C4-2B (cell line): ENCODE results near the gene COA5.

Experiments
- H3K27ac ChIP-seq: fragments of 450-650 bp; 2 replicates; pipeline ENCODE4 v1.5.1; 2017
- ZFX ChIP-seq: fragments of 450-650 bp; IDR thresholded peaks from 2 replicates; pipeline ENCODE4 v1.6.1; 2017
- TF ChIP-seq, protein P1 (sequence below): fragments of 450-650 bp; conservative IDR thresholded peaks from 2 replicates; pipeline ENCODE4 v1.5.1; 2017; ENCODE audit warnings: mild to moderate bottlenecking

COA5 gene

DNA sequence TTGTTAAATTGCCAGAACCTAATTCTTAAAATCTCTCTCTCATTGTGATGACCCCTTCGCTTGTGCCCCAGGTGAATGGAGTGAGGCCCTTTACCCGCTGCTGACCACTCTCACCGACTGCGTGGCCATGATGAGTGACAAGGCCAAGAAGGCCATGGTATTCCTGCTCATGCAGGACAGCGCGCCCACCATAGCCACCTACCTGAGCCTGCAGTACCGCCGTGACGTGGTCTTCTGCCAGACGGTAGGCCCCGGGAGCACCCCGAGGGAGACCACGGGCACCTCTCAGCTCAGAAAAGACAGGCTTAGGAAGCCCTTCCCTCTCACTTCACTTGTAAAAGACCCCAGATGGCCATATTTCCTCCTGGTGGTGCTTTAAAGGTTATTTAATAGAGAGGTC is 44.9 kb downstream of the COA5 start:
- no peak for TF ChIP-seq ZFX
- TF ChIP-seq, protein P1, sequence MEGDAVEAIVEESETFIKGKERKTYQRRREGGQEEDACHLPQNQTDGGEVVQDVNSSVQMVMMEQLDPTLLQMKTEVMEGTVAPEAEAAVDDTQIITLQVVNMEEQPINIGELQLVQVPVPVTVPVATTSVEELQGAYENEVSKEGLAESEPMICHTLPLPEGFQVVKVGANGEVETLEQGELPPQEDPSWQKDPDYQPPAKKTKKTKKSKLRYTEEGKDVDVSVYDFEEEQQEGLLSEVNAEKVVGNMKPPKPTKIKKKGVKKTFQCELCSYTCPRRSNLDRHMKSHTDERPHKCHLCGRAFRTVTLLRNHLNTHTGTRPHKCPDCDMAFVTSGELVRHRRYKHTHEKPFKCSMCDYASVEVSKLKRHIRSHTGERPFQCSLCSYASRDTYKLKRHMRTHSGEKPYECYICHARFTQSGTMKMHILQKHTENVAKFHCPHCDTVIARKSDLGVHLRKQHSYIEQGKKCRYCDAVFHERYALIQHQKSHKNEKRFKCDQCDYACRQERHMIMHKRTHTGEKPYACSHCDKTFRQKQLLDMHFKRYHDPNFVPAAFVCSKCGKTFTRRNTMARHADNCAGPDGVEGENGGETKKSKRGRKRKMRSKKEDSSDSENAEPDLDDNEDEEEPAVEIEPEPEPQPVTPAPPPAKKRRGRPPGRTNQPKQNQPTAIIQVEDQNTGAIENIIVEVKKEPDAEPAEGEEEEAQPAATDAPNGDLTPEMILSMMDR = no peak
- H3K27ac ChIP-seq = no peak overlapping the region

DNA sequence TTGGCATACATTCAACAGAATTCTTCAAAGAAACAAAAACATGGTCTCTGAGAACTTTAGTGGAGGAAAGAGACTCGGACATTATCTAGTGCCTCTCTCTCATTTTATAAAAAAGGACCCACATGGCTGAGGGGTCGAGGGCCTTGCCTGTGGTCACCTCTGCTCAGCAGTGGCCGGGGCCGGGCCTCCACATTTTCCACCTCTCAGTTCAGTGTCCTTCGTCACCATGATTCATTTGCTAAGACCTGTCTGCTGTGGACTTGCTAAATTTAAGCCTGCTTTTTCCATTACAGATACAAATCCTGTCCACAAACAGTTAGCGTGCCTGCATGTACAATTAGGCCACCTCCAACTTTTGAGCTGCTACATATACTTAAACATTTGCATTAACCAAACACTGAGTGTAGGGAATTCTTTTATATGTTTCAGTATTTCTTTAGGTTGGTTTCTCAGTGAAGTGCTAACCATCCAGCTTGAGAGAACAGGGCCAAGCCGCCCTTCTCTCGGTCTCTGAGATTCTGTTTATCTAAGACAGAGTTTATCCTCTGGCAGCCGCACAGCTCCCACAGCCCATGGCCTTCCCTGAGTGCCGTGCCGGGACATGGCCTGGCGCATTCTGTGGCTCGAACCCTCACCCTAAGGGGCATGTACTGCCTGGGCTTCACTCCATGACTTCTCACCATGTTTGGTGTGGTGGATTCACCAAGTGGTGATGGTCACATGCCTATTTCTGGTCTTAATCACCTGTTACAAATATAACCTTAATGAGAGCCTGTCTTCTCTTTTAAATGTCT is 46.2 kb downstream of the COA5 start:
- H3K27ac ChIP-seq = no peak overlapping the region
- TF ChIP-seq ZFX = no peak
- TF ChIP-seq, protein P1 = no peak

DNA sequence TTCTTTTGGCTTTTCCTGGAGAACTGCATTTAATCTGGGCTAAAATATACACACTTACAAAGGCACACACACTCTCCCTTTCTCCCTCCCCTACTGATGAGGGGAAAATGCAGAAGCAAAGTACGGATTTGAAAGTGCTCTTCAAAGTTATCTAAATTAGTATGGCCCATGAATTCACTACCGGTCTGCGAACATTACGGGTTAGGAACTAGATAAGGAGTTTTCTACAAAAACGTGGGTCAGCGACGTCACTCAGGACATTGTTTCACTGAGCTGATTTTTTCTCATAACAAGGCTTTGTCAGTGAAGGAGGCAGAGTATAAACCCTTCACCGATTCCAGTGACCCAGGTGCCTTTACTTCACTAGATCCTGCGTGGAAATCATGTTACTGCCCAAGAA is 47.3 kb downstream of the COA5 start:
- no peak overlapping the region for H3K27ac ChIP-seq
- no peak for TF ChIP-seq ZFX
- TF ChIP-seq, protein P1 = no peak

DNA sequence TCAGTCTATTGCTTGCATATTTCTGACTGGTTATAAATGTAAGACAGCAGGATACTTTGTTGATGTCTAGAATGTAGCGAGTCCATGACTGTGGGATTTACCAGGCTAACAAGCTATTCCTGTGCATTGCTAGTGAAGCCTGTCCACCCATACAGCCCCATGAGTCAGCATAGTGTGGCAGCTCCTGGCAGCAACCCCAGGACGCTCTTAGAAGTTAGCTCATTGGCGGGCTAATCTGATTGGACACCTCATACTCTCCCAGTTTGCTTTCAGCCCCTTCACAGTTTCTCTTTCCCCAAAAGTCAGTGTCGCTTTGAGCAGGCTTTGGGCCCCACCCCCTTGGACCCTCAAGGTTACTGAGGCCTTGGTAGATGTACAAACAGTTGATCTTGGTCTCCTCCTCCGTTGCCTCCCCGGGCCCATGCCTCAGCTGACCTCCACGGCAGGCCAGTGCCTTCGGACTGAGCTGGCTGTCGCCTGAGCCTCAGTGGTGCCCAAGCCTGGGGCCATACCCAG is 48.0 kb downstream of the COA5 start:
- TF ChIP-seq, protein P1 = no peak
- no peak for TF ChIP-seq ZFX
- no peak overlapping the region for H3K27ac ChIP-seq

DNA sequence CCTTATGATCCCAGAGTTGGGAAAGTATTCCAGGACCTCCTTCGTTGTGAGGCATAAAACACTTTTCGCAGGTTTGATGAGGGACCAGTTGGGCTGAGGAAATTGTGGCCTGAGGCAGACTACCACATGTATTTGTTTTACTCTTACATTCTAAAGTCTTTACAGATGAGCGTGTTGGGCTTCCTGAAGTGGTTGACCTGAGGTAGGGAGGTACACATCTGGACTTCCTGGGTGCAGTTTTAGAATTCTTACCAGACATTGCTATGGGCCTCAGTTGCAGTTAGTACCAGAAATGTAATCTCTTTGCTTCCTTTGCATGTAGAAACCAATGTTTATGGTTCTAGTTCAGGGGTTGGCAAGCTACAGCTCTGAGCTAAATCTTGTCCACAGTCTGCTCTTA is 48.7 kb downstream of the COA5 start:
- no peak for TF ChIP-seq ZFX
- TF ChIP-seq, protein P1 = no peak
- no peak overlapping the region for H3K27ac ChIP-seq

DNA sequence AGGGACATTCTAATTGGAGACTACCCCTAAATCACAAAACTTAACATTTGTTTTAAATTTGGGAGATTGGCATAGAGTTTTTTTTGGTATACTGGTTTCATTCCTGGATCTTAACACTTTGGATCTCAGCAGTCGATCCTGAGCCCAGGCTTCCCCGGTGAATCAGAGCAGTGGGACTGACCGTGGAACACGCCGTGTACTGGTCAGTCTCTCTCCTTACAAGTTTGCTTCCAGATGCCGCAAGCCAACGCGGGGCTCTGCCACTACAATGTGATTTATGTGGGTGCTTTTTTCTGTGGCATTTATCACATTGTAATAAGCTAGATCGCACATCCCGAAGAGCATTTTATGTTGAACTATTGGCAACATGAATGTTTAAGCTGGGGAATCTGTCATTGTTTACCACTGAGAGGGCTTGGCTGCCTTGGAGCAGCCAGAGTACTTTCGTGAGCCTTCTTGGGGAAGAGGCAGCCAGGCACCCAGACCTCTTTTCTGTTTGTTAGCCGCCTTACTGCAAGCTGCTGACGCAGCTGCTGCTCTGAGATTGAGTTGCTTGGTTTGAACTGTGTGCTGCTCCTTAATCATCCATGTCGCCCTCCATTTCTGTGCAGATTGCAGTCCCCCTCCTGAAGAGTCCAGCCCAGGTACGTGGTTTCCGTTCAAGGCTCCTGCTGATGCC is 49.3 kb downstream of the COA5 start:
- TF ChIP-seq, protein P1 = no peak
- no peak for TF ChIP-seq ZFX
- no peak overlapping the region for H3K27ac ChIP-seq
